ENCODE results near the gene RBM26. TPM values are rescaled to one million over a fixed set of nuclear protein-coding genes. Genes with fewer than 3 reads are reported as not detected.

RBM26 gene
- total RNA-seq, 1 experiment from 2014 or later = 60.4 TPM

GRCh38 chr13:79307433-79307861 is 98.6 kb downstream of the RBM26 start:
- POLR2A ChIA-PET = no interaction called here
- Histone ChIP-seq H3K36me3 (ENCODE audit: control insufficient read depth, insufficient read depth, low read length) (no peaks in the 10 kb centered on the region), H3K4me1 (no peaks in the 10 kb centered on the region), H3K27me3 (replicated peaks; ENCODE audit: control insufficient read depth, insufficient read depth, low read length) (no peaks in the 10 kb centered on the region), H3K9me3 (no peaks in the 10 kb centered on the region), H3K4me3 (ENCODE audit: low read depth, low read length) (no peak overlapping the region)
- DNase-seq = no peak
- no peak for TF ChIP-seq CTCF (IDR thresholded peaks at IDR 0.05; ENCODE audit: insufficient read depth in 1 of 2, low read depth in 1 of 2, low read length in 1 of 2, severe bottlenecking in 1 of 2, unreplicated experiment in 1 of 2)
- Mint-ChIP-seq H3K27me3 (ENCODE audit: insufficient read depth, unreplicated experiment) (peaks cover 9% of the 10 kb centered on the region), H3K27ac (ENCODE audit: unreplicated experiment) (no peak overlapping the region), H3K9me3 (ENCODE audit: unreplicated experiment) (no peaks in the 10 kb centered on the region), H3K4me3 (ENCODE audit: unreplicated experiment) (no peak overlapping the region), H3K4me1 (ENCODE audit: low read depth, unreplicated experiment) (no peaks in the 10 kb centered on the region), H3K36me3 (ENCODE audit: insufficient read depth, unreplicated experiment) (peaks cover 21% of the 10 kb centered on the region)
- intact Hi-C loops (cut with micrococcal nuclease; ENCODE audit: unreplicated experiment) = no loop called here
- CTCF ChIA-PET = no interaction called here
- no TSS peak for BruUV-seq (replicated peaks)

GRCh38 chr13:79306650-79307049 is 99.4 kb downstream of the RBM26 start:
- peaks cover 9% of the 10 kb centered on the region for H3K27me3 Mint-ChIP-seq (ENCODE audit: insufficient read depth, unreplicated experiment)
- CTCF ChIA-PET = no interaction called here
- DNase-seq = no peak
- H3K4me3 ChIP-seq (ENCODE audit: low read depth, low read length) = no peak overlapping the region
- TF ChIP-seq CTCF (IDR thresholded peaks at IDR 0.05; ENCODE audit: insufficient read depth in 1 of 2, low read depth in 1 of 2, low read length in 1 of 2, severe bottlenecking in 1 of 2, unreplicated experiment in 1 of 2) = no peak
- no peaks in the 10 kb centered on the region for H3K9me3 ChIP-seq
- intact Hi-C loops (cut with micrococcal nuclease; ENCODE audit: unreplicated experiment) = no loop called here
- no peaks in the 10 kb centered on the region for H3K27me3 ChIP-seq (replicated peaks; ENCODE audit: control insufficient read depth, insufficient read depth, low read length)
- no peak overlapping the region for H3K4me3 Mint-ChIP-seq (ENCODE audit: unreplicated experiment)
- BruUV-seq (replicated peaks) = no TSS peak
- H3K4me1 ChIP-seq = no peaks in the 10 kb centered on the region
- H3K36me3 ChIP-seq (ENCODE audit: control insufficient read depth, insufficient read depth, low read length) = no peaks in the 10 kb centered on the region
- POLR2A ChIA-PET = no interaction called here
- H3K4me1 Mint-ChIP-seq (ENCODE audit: low read depth, unreplicated experiment) = no peaks in the 10 kb centered on the region
- H3K36me3 Mint-ChIP-seq (ENCODE audit: insufficient read depth, unreplicated experiment) = peaks cover 21% of the 10 kb centered on the region
- H3K9me3 Mint-ChIP-seq (ENCODE audit: unreplicated experiment) = no peaks in the 10 kb centered on the region
- H3K27ac Mint-ChIP-seq (ENCODE audit: unreplicated experiment) = no peak overlapping the region

DNA sequence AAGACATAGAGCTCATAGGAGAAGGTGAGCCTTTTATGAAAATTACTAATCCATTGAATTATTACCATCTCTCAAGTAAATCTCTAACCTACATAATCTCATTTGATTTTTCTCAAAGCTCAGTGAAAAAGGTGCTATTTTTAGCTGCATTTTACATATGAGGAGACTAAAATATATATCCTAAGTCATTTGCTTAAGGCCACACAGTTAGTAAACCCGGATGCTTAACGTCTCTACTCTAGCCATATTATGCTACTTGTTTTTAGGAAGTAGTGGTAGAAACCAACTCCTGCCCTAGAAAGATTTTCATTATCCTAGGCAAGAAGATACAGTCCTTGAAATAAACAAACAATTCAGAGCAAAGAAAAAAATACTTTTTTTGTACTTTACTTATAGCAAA is 108.9 kb downstream of the RBM26 start:
- Histone ChIP-seq H3K27me3 (replicated peaks; ENCODE audit: control insufficient read depth, insufficient read depth, low read length) (no peaks in the 10 kb centered on the region), H3K36me3 (ENCODE audit: control insufficient read depth, insufficient read depth, low read length) (no peaks in the 10 kb centered on the region), H3K9me3 (peaks cover 7% of the 10 kb centered on the region; the same call in 1 of the 2 replicates), H3K4me3 (ENCODE audit: low read depth, low read length) (no peak overlapping the region), H3K4me1 (no peaks in the 10 kb centered on the region)
- Mint-ChIP-seq H3K9me3 (ENCODE audit: unreplicated experiment) (no peaks in the 10 kb centered on the region), H3K27ac (ENCODE audit: unreplicated experiment) (no peak overlapping the region), H3K27me3 (ENCODE audit: insufficient read depth, unreplicated experiment) (peaks cover 2% of the 10 kb centered on the region), H3K36me3 (ENCODE audit: insufficient read depth, unreplicated experiment) (no peaks in the 10 kb centered on the region), H3K4me3 (ENCODE audit: unreplicated experiment) (no peak overlapping the region), H3K4me1 (ENCODE audit: low read depth, unreplicated experiment) (no peaks in the 10 kb centered on the region)
- BruUV-seq (replicated peaks) = no TSS peak
- intact Hi-C loops (cut with micrococcal nuclease; ENCODE audit: unreplicated experiment) = no loop called here
- POLR2A ChIA-PET = no interaction called here
- TF ChIP-seq CTCF (IDR thresholded peaks at IDR 0.05; ENCODE audit: insufficient read depth in 1 of 2, low read depth in 1 of 2, low read length in 1 of 2, severe bottlenecking in 1 of 2, unreplicated experiment in 1 of 2) = no peak
- DNase-seq = no peak
- CTCF ChIA-PET = interaction anchor here (0.7 kb wide), 1 partner anchor 16 kb away, joined by 4 read pairs; no protein-coding TSS in a partner anchor

Data from Caco-2 (cell line).